ENCODE data around the gene B4GALNT4.
"Not testable (repeated sequence)": the region's sequence is repeated elsewhere in the genome, so short reads cannot be mapped to it uniquely, and the experiment has no call there.

B4GALNT4 gene

DNA sequence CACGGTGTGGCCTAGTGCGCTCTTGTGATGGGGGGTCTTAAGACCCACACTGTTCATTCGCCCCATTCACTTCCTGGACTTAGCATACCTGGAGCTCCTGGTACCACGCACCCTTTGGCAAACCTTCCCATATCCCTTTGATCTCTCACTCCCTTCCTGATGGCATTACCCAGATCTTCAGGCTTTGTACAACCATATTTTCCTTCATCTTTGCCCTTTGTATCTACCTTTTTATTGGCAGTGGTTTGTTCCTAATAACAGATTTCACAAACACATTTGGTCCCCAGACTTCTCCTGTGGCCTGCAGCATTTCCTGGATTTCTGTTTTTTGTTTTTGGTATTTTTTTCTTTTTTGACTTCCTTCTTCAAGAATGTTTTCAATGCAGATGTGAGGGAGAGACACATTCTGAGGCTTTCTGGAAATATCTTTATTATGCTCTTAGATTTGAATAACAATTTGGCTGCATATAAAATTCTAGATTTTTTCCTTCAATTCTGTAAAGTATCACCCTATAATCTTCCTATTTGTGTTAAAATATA is 32.6 kb upstream of the B4GALNT4 start:
- DNase-seq, result no peak

DNA sequence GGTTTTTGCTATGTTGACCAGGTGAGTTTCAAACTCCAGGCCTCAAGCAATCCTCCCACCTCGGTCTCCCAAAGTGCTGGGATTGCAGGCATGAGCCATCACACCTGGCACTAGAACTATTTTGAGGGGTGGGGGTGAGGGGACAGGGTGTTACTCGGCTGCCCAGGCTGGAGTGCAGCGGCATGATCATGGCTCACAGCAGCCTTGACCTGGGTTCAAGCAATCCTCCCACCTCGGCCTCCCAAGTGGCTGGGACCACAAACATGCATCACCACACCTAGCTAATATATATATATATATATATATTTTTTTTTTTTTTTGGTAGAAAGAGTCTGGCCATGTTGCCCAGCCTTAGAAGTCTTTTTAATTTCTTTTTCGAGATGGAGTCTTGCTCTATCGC is 31.6 kb upstream of the B4GALNT4 start:
- no peak for DNase-seq

DNA sequence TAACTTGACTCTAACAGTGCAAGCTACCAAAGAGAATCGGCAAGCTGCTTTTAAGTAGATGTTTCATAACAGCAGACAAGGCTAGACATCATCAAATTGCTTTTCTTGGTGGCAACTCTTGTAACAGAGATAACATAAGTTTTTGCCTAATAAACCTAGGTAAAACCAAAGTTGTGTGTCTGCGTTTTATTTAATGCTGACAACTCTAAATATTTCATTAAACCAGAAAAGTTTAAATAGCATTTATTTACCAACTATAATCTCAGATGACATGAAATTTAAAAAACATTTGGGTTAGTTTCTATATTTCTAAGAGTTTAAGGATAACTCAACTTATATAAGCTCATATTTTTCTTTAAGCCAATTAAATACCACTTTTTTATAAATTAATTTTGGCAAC is 29.3 kb upstream of the B4GALNT4 start:
- no peak for DNase-seq

DNA sequence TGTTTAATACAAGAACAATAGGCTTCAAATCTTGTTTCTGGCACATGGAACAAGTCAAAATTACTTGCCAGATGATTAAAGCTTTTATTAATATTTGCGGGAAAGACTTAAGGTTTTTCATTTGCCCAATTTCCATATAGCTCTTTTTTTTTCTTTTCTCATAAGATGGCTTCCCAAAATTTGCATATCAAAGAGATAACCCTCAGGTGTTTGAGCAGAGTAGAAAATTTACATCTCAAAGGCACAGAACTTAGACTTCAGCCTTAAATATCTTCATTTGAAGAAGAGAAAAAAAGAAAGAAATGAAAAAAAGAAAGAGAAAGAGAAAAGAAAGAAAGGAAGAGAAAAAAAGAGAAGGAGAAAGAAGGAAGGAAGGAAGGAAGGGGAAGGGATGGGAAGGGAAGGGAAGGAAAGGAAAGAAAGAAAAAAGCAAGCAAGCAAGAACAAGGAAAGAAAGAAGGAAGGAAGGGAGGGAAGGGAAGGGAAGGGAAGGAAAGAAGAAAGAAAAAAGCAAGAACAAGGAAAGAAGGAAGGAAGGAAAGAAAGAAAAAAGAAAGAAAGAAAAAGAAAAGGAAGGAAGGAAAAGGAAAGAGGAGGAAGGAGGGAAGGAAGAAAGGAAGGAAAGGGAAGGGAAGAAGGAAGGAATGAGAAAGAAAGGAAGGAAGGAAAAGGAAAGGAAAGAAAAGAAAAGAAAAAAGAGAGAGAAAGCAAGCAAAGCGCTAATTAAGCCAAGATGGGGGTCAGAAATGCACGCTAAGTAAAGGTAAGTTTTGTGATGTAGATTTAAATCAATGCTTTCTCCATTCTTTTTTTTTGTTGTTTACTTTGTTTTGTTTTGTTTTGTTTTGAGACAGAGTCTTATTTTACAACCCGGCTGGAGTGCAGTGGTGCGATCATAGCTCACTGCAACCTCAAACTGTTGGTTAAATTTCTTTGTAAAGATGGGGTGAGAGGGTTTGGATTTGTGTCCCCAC is 28.5 kb upstream of the B4GALNT4 start:
- no peak for DNase-seq

DNA sequence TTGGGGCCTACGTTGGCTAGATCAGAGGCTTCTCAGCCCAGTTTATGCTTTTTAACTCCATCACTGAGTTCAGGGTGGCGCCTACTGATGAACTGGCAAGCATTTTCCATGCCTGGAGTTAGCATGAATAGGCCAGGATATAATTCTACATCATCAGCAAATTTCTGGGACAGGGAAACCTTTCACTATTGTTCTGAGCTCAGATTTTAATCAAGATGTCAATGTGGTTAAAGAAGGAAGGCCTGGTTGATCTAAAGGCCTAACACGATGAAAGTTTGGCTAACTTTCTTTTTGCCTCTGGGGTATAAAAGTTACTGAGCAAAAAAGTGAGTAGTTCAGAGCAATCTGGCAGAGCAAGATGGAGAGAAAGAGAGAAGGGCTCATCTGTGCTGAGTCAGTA is 27.0 kb upstream of the B4GALNT4 start:
- no peak for DNase-seq

DNA sequence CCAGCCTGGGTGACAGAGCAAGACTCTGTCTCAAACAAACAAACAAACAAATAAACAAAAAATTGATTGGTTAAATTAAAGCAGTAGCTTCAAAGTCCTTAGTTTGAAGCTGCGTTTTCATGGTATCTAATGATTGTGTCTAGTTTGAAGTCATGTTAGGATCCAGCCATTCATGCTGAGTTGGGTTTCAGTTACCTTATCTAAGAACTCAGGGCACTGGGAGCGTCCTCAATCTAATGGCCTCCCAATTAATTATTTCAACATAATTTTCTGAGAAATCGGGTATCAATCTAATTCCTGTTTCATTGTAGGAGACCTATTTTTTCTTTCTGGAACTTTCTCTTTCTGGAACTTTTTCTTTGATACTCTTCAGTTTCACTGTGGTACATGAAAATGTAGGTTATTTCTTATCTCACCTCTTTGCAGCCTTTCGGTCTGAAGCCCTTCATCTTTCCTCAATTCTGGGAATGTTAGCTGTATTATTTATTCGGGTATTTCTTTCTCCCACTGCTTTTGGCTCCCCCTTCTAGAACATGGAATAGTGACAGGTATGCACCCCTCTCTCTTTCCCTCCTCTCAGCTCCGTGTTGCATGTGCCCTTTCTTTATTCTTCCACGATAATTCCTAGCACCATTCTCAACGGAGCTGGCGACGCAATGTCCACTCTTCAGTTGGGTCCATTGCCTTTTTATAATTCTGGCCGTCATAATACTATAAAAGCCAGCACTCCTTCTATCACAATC is 24.3 kb upstream of the B4GALNT4 start:
- no peak for DNase-seq

DNA sequence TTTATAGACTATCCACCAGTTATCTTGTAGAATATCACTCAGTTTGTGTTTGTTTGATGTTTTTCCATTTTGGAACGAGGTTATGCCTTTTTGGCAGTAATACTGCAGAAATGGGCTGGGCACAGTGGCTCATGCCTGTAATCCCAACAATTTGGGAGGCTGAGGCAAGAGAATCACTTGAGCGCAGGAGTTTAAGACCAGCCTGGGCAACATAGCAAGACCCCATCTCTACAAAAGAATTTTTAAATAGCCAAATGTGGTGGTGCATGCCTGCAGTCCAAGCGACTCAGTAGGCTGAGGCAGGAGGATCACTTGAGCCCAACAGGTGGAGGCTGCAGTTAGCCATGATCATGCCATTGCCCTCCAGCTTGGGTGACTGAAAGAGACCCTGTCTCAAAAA is 22.8 kb upstream of the B4GALNT4 start:
- no peak for DNase-seq

DNA sequence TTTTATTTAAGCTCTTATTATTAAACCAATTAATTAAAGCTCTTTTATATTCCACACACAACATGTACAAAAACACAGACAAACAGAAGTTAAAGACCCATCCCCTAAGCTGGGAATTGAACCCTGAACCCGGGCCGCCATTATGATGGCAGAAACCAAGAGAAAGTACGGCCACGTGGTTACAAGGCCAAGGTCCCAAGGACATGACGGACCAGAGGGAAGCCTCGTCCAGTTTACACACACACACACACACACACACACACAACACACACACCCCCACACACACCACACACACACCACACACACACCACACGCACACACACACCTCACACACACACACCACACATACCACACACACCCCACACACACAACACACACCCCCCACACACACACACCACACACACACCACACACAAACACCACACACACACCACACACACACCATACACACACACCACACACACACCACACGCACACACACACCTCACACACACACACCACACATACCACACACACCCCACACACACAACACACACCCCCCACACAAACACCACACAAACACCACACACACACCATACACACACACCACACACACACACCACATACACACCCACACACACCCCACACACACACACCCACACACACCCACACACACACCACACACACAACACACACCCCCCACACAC is 19.9 kb upstream of the B4GALNT4 start:
- not testable (repeated sequence) for DNase-seq

DNA sequence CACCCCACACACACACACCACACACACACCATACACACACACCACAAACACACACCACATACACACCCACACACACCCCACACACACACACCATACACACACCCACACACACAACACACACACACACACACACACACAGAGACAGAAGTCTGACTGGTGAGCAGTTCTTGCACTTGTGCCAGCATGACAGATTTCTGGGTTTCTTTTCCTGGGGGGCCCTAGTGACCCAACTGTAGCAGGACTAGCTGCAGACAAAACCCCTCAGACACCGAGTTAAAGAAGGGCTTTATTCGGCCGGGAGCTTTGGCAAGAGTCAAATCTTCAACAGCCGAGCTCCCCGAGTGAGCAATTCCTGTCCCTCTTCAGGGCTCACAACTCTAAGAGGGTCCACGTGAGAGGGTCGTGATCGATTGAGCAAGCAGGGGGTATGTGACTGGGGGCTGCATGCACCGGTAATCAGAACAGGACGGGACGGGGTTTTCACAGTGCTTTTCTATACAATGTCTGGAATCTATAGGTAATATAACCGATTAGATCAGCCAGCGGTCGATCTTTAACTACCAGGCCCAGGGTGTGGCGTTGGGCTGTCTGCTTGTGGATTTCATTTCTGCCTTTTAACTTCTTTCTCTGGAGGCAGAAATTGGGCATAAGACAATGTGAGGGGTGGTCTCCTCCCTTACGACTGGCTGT is 19.1 kb upstream of the B4GALNT4 start:
- DNase-seq, result not testable (repeated sequence)

DNA sequence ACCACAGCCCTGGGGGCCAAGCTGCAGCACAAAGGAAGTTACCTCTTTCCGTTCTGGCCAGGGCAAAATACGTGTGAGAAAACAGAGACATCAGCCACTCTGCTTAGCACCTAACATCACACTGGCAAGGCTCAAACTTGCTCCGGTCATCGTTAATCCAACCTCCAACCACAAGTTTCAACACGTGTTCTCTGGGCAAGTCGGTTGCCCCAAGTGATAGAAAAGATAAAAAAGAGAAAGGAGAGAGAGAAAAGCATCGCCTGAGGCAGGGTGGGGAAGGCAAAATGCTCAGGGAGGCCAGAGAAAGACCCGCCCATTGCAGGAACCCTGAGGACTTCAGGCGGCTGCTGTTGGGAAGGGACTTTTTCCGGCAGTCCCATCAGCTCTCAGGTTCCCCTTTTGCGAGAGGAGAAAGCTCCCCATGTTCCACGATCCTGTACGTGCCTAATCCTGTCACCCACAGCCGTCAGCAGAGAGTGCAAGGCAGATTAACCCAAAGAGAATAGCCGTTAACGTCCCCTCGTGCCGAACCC is 18.5 kb upstream of the B4GALNT4 start:
- no peak for DNase-seq

DNA sequence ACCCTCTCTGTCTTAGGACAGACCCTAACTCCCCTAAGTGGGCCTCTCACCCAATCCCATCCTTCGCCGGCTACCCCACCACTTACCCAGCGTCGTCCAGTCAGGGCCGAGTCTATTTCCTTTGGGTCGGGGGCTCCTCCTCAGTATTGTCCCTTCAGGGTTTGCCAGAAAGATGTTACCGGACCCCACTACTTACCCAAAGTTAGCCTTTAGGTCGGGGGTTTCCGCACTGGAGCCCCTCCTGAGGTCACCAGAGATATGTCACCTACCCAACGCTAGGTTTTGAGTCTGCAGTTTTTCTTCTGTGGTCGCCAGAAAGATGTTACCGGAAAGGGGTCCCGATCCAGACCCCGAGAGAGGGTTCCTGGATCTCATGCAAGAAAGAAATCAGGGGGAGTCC is 17.9 kb upstream of the B4GALNT4 start:
- no peak for DNase-seq

DNA sequence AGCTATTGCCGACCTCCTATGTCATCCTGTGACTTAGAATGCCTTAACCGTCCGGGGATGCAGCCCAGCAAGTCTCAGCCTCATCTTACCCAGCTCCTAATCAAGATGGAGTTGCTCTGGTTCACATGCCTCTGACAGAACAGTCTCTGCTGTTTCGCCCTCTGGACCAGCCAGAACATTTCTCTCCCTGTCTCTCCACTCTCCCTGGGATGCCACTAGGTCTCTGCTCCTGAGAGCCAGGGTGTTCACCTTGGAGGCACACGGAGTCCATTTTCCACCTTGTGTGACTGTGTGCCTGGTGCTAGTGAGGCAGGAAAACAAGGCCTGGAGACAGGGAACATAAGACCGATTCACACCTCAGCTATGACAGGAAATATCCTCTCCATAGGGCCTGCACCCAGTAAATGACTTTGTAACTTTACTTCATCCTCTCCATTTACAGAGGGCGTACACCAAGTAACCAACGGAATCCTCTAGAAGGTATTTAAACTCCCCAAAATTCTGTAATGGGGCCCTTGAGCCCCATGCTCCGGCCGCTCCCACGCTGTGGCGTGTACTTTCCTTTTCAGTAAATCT is 16.8 kb upstream of the B4GALNT4 start:
- DNase-seq, result no peak

DNA sequence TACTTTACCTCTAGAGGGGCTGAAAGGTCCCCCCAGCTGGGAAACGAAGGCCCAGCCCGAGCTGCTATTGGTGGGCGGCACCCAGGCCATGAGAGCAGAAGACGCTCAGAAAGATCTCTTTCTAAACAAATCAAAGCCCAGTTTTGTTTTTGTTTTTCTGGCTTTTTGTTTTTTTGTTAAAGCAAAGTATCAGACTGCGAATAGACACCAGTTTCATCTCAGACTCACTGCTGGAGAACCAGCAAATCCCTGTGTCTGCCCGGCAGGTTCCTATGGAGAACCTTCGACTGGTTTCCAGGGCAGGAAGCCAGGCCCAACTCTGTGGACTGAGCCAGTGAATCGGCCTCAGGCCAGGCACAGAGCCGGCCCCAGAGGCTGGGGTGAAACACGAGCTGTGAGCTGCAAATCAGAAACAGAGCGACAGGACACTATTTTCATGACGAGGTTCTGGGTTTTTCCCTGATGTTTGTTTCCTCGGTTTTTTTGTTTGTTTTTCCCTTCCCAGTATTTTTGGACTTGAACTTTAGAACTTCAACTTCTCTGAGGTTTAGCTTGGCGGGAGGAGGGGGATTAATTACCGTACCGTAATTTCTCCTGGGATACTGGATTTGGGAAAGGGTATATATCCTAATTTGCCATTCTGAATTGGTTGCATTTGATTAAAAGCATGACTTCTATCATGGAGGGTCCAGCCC is 16.0 kb upstream of the B4GALNT4 start:
- no peak for DNase-seq

DNA sequence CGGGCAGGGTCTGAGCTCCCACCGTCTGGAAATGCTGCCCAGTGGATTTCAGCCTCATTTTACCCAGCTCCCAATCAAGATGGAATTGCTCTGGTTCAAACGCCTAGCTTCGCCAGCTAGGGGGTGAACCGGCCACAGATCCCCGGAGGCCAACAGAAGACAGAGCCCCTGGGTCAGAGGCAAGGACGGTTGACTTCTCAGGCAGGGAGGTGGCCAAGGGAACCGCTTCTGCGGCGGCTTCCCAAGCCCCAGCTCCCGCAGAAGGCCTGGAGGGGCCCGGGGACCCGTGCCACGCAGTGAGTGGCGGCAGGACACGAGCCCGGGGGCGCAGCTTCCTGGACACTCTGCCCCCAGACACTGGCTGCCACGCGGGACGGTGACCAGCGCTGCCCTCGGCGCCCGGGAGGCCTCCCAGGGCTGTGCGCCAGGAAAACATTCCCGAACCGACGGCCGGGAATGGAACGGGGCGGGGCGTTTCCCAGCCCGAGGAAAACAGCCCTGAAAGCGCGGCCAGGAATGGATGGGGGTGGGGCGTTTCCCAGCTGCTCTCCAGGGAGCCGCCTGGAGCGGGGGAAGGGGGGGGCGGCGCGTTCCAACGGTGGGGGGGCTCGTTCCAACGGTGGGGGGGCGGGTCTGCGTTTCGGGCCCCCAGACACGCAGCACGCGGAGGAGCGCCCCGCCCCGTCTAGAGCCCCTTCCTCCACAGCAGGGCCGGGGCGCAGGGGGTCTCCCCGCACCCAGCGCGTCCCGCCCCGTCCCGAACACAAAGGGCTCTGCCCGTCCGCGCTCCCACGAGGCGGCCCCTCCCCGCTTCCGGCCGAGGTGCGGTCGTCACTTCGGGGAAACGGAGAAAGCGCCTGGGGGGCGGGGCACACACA is 13.5 kb upstream of the B4GALNT4 start:
- peak; percentile 27 for DNase-seq

DNA sequence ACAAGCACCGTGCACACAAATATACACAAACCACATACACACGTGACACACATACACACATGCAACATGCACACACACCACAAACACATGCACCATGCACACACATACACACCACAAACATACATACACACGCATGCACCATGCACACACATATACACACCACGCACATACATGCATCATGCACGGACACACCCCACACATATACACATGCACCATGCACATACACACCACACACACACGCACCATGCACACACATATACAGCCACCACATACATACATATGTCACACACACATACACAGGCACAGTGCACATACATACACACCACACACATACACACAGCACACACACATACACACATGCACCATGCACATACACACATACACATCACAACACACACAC is 12.7 kb upstream of the B4GALNT4 start:
- DNase-seq, result no peak

DNA sequence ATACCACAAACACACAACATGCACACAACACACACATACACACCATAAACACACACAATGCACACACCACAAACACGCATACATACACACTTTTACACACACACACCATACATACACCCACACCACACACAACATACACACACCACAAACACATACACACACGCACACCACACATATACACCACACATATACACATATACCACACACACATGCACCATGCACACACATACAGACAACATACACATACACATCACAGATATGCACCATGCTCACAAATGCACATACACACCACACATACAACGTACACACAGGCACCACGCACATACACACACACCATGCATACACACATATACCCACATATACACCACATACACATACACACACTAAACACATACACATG is 11.7 kb upstream of the B4GALNT4 start:
- DNase-seq, result no peak

DNA sequence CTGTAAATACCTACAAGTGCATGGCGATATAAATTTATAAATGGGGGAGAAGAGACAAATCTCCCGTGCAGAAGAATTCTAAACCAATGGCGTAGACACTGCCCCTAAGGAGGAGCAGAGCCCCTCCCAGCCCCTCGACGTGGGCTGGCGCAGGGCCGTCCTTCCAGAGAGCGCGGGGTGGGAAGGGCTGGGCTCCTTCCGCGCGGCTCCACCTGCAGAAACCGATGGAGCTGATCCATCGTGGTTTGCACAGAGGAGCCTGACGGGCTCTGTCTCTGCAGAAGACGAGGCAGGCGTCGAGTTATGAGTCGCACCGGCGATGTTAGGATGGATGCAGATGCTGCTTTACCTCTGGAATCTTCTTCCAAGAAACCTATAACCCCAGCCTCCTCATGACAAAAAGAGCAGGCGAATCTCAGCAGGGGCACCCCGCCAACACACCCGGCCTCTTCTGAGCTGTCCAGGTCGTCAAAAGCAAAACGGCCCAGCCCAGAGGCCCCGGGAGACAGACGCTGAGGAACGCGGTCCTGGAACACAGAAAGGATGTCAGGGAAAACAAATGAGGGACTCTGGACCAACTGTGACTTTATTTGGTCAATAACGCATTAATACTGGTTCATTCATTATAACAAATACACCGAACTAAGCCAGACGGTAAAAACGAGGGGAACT is 11.0 kb upstream of the B4GALNT4 start:
- DNase-seq, result no peak

DNA sequence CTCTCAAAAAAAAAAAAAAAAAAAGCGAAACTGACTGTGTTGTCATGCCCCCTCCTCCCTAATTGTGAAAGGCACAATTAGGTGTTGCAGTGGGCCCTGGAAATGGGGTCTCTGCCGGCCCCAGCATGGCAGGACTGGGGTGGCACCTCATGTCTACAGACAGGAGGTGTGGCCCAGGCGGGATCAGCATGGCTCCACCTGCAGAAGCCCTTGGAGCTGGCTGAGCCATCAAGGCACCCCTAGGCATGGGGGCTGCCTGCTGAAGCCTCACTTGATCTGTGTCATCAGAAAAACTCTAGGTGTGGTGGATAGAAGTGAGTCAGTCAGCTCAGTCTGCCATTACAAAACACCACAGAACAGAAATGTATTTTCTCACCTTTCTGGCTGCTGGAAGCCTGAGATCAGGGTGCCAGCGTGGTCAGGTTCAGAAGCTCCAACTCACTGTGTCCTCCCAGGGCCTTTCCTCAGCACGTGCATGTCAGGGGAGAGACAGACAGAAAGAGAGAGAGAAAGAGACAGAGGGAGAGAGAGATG is 10.1 kb upstream of the B4GALNT4 start:
- no peak for DNase-seq
